AG04450 (cell line): ENCODE measurements around the gene DEFB121. TPM values are rescaled to one million over a fixed set of nuclear protein-coding genes. Genes with fewer than 3 reads are reported as not detected.

ENCODE experiments used
- CTCF ChIA-PET: fragments of 300-600, 350-600 bp; formaldehyde crosslinking; extraction: SDS; loops from one replicate; lab custom pipeline; 2022; ENCODE audit warnings: antibody characterized with exemption, inconsistent platforms; lab: Charles Lee
- POLR2A ChIA-PET: fragments of 350-600 bp; formaldehyde crosslinking; extraction: SDS; loops from one replicate; lab custom pipeline; 2021; ENCODE audit warnings: antibody characterized with exemption, inconsistent platforms; lab: Yijun Ruan, JAX
- DNase-seq: peaks from one replicate; pipeline ENCODE4 v3.0.0-alpha.2; 2011; ENCODE audit warnings: low read depth, low spot score
- H3K27ac ChIP-seq: one replicate; pipeline ENCODE4 v1.5.1; 2012; ENCODE audit warnings: low read depth, low read length, control low read depth
- H3K27me3 ChIP-seq: one replicate; pipeline ENCODE4 v1.6.0; 2012; ENCODE audit warnings: low read length; ENCODE audit not compliant: control insufficient read depth, insufficient read depth
- H3K4me3 ChIP-seq: 2 replicates; pipeline ENCODE4 v1.5.1; 2011; ENCODE audit warnings: mild to moderate bottlenecking, low read depth, low read length, control low read depth
- H3K9me3 ChIP-seq: 2 replicates; pipeline ENCODE4 v1.5.1; 2012; ENCODE audit warnings: low read length; ENCODE audit not compliant: control insufficient read depth, insufficient read depth
- CTCF ChIP-seq: IDR thresholded peaks from 2 replicates; pipeline ENCODE4 v1.5.1; 2011; ENCODE audit warnings: low read depth, low read length, control low read depth, inconsistent platforms
- polyA plus RNA-seq: library from polyadenylated mRNA; depleted of rRNA; stranded (reverse); fragments of >200 nt; gene quantifications from 2 replicates; pipeline ENCODE4 v1.2.3, GENCODE V29; 2011

DEFB121 gene
- polyA plus RNA-seq, 1 experiment, result not detected

- no peak overlapping the region for H3K27ac ChIP-seq
- no peaks in the 10 kb centered on the region for H3K9me3 ChIP-seq
- ChIA-PET CTCF (interaction anchor here (0.7 kb wide), 1 partner anchor 1499 kb away, joined by 4 read pairs; no protein-coding TSS in a partner anchor), POLR2A (no interaction called here)
- DNase-seq, result no peak
- TF ChIP-seq CTCF, result no peak
- no peaks in the 10 kb centered on the region for H3K27me3 ChIP-seq
- H3K4me3 ChIP-seq, result no peak overlapping the region
Measured at GRCh38 chr20:31403886-31404285, 2.1 kb downstream of the DEFB121 start.

DNA sequence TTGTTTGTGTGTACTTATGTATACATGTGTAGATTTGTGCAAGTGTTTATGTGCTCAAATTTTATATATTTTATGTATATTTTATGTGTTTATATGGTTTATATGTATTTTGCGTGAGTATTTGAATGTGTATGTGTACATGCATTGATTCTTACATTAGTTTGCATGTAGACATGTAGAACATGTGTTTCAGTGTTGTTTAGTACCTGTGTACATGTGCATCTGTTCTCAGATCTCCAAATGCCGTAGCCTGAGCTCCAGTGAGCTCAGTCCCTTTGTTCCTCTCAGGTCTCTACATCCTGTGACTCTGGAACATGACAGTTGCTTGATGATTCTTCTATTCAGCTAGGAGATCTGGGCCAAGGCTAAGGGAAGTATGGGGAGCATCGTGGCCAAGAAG lies 11.1 kb downstream of the DEFB121 start:
- TF ChIP-seq CTCF, result no peak
- H3K4me3 ChIP-seq, result no peak overlapping the region
- POLR2A ChIA-PET, result no interaction called here
- CTCF ChIA-PET, result interaction anchor here (0.5 kb wide), 1 partner anchor 68 kb away, joined by 3 read pairs; no protein-coding TSS in a partner anchor
- H3K27ac ChIP-seq, result no peak overlapping the region
- no peak for DNase-seq
- H3K9me3 ChIP-seq, result no peaks in the 10 kb centered on the region; the same call in 1 of the 2 replicates
- no peaks in the 10 kb centered on the region for H3K27me3 ChIP-seq

DNA sequence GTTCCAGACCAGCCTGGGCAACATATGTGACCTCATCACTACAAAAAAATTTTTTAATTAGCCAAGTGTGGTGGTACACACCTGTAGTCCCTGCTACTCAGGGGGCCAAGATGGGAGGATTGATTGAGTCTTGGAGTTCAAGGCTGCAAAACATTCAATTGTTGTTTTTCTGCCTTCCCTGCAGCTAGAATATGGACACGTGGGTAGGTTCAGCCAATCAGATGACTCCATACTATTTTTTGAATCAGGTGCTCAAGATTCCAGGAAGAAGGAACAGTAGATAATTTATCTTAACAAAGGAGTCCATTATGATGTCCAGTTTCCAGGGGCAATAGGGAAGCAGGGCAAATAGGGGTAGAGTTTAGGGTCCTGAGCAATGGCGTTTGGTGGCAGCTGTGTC lies 13.2 kb downstream of the DEFB121 start:
- DNase-seq, result no peak
- ChIA-PET POLR2A (no interaction called here), CTCF (no interaction called here)
- Histone ChIP-seq H3K9me3 (no peaks in the 10 kb centered on the region), H3K4me3 (no peak overlapping the region), H3K27ac (no peak overlapping the region), H3K27me3 (no peaks in the 10 kb centered on the region)
- no peak for TF ChIP-seq CTCF

DNA sequence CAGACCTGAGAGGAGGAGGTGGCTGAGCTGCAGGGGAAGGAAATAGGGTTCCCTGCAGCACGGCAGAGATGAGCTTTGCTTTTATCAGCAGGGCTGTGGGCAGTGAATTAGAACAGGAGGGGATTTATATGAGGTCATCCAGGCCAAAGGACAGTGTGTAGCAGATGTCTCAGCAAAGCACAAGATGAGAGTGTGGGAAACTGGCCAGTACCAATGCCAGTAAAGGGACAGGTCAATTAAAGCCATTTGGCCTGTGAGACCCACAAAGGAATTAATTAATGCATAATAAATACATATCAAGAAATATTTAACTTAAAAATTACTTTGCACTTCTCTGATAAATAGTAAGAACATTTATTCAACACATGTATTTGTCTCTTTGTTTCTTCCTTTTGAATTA lies 15.5 kb downstream of the DEFB121 start, which contains the start of gene DEFB119:
Gene DEFB119 (minus strand): TSS at position 101 of the 400 bp plus-strand sequence. CDS start 107 bp downstream, outside the sequence.
- POLR2A ChIA-PET, result no interaction called here
- TF ChIP-seq CTCF, result no peak

DNA sequence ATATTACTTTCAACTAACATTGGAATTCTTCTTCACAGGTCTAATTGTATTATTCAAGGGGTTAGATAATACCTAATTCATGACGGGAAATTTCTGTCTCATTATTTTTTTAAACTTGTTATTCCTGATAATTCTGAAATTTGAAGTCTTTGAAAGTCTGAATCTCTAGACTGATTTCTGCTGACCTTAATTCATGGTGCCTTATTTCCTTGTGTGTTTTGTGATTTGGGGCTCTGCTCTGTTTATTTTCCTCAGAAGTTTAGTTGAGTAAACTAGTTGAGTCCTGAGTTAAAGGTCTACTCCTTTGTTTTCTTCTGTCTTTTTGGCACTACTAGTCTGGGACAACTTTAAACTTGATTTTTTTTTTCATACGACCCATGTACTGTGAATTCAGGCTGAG lies 31.7 kb downstream of the DEFB121 start:
- no peak for DNase-seq
- CTCF ChIA-PET, result no interaction called here
- Histone ChIP-seq H3K27ac (no peak overlapping the region), H3K9me3 (0 out of 2 replicates have a peak, but pooled peaks cover 3% of the 10 kb centered on the region), H3K4me3 (no peak overlapping the region), H3K27me3 (no peaks in the 10 kb centered on the region)
- POLR2A ChIA-PET, result no interaction called here
- no peak for TF ChIP-seq CTCF

More for the DNA sequence above, 15.5 kb downstream of the DEFB121 start, which contains the start of gene DEFB119:
- Histone ChIP-seq H3K27ac (no peak within 1 kb of the TSS), H3K4me3 (no peak within 1 kb of the TSS), H3K27me3 (no peaks in the 10 kb centered on the region), H3K9me3 (no peaks in the 10 kb centered on the region; the same call in 1 of the 2 replicates)
- DNase-seq, result no peak
- CTCF ChIA-PET, result no interaction called here
